Small intestine (tissue), 7 donors: ENCODE measurements around the gene KIRREL3. TPM values are rescaled to one million over a fixed set of nuclear protein-coding genes. Genes with fewer than 3 reads are reported as not detected.
"Not testable (repeated sequence)": the region's sequence is repeated elsewhere in the genome, so short reads cannot be mapped to it uniquely, and the experiment has no call there.

Experiments used
- DNase-seq, 2 donors: peaks; one replicate each; pipeline versions ENCODE4 v3.0.0 to v3.0.0-alpha.2; 2013
- FAIRE-seq: peaks from 2 replicates; lab custom pipeline; 2012; peaks lifted over from hg19 to GRCh38; lab: Jason Lieb, UNC
- H3K27ac ChIP-seq, 3 donors: one replicate each; pipeline ENCODE4 v1.5.1; 2013; ENCODE audit warnings: low read length in 2 of 3, mild to moderate bottlenecking in 2 of 3, control low read depth in 1 of 3, inconsistent platforms in 1 of 3, low read depth in 1 of 3, moderate library complexity in 1 of 3
- H3K27me3 ChIP-seq, 3 donors: one replicate each; pipeline ENCODE4 v1.6.1; 2013; ENCODE audit warnings: low read length in 3 of 3, inconsistent platforms in 1 of 3; ENCODE audit not compliant: control insufficient read depth in 3 of 3, insufficient read depth in 3 of 3
- H3K36me3 ChIP-seq, 3 donors: one replicate each; pipeline ENCODE4 v1.6.1; 2013; ENCODE audit warnings: low read length in 3 of 3, inconsistent platforms in 1 of 3, low read depth in 1 of 3, mild to moderate bottlenecking in 1 of 3, moderate library complexity in 1 of 3; ENCODE audit not compliant: control insufficient read depth in 3 of 3, insufficient read depth in 2 of 3
- H3K4me1 ChIP-seq, 3 donors: one replicate each; pipeline ENCODE4 v1.6.1; 2013; ENCODE audit warnings: low read length in 2 of 3, inconsistent platforms in 1 of 3, low read depth in 1 of 3, mild to moderate bottlenecking in 1 of 3, moderate library complexity in 1 of 3; ENCODE audit not compliant: control insufficient read depth in 3 of 3, insufficient read depth in 2 of 3
- H3K4me3 ChIP-seq, 3 donors: one replicate each; pipeline ENCODE4 v1.5.1; 2013; ENCODE audit warnings: low read length in 3 of 3, control low read depth in 1 of 3, inconsistent platforms in 1 of 3, low read depth in 1 of 3, mild to moderate bottlenecking in 1 of 3, moderate library complexity in 1 of 3
- H3K9me3 ChIP-seq, 2 donors: one replicate each; pipeline ENCODE4 v1.6.1; 2013; ENCODE audit warnings: low read depth in 1 of 2, low read length in 1 of 2; ENCODE audit not compliant: control insufficient read depth in 2 of 2, insufficient read depth in 1 of 2
- WGBS, 3 donors: extraction: QIAGEN DNeasy Blood & Tissue Kit; methylation state at CpG; one replicate each; pipeline ENCODE4 v1.1.7; 2013; 5-methylcytosine and 5-hydroxymethylcytosine counted together
- polyA plus RNA-seq, 4 donors: library from polyadenylated mRNA; stranded (reverse) in 3 of 4; unstranded in 1 of 4; fragments of 200-250 nt in 3 of 4; fragments of 120-200 nt in 1 of 4; gene quantifications; one replicate each; pipeline versions ENCODE4 v1.2.1 to v1.2.3, GENCODE V29; 2013
- donor health status: healthy with polysubstance abuse.
- donor health status: control.
- donor health status: control.
- donor health status: Bipolar disorder and iron deficiency.
- donor health status: healthy.

Gene KIRREL3
- polyA plus RNA-seq, 4 donors, result 0.18 to 0.61 TPM; not detected in 2

- WGBS, 3 donors, result 3 to 59% (median 33%) methylated on average over 1 of the region's 1 CpG
- Histone ChIP-seq H3K9me3 (no peaks in the 10 kb centered on the region), H3K4me3 (no peak overlapping the region), H3K27me3 (peaks cover 0 to 11% (median 0%) of the 10 kb centered on the region in 3 donors), H3K4me1 (no peaks in the 10 kb centered on the region), H3K27ac (no peak overlapping the region), H3K36me3 (no peaks in the 10 kb centered on the region)
- no peak for FAIRE-seq
- no peak for DNase-seq
Observed at GRCh38 chr11:126963115-126963514, 37.5 kb downstream of the KIRREL3 start.

- WGBS, 3 donors, result 82 to 84% (median 83%) methylated on average over 4 of the region's 4 CpGs
- no peaks in the 10 kb centered on the region for H3K9me3 ChIP-seq
- FAIRE-seq, result no peak
Observed at GRCh38 chr11:126959700-126960099, 40.9 kb downstream of the KIRREL3 start.

GRCh38 chr11:126956635-126957034, 43.9 kb downstream of the KIRREL3 start:
- FAIRE-seq, result no peak
- WGBS, 3 donors, result 77 to 82% (median 79%) methylated on average over 10 of the region's 10 CpGs
- no peaks in the 10 kb centered on the region for H3K36me3 ChIP-seq
- H3K27me3 ChIP-seq, result no peaks in the 10 kb centered on the region
- H3K4me1 ChIP-seq, result no peaks in the 10 kb centered on the region
- no peak overlapping the region for H3K27ac ChIP-seq
- H3K4me3 ChIP-seq, result no peak overlapping the region
- H3K9me3 ChIP-seq, result no peaks in the 10 kb centered on the region
- DNase-seq, result no peak

More at GRCh38 chr11:126959700-126960099, 40.9 kb downstream of the KIRREL3 start:
- H3K27ac ChIP-seq, result no peak overlapping the region
- DNase-seq, result no peak
- H3K4me1 ChIP-seq, result no peaks in the 10 kb centered on the region
- H3K27me3 ChIP-seq, result no peaks in the 10 kb centered on the region
- no peak overlapping the region for H3K4me3 ChIP-seq
- H3K36me3 ChIP-seq, result no peaks in the 10 kb centered on the region

GRCh38 chr11:126952533-126952932, 48.0 kb downstream of the KIRREL3 start:
- not testable (repeated sequence) for H3K36me3 ChIP-seq, H3K27me3 ChIP-seq, H3K27ac ChIP-seq, H3K9me3 ChIP-seq, DNase-seq, H3K4me1 ChIP-seq, H3K4me3 ChIP-seq, FAIRE-seq
- WGBS, 3 donors, result 83 to 90% (median 86%) methylated on average over 2 of the region's 2 CpGs

GRCh38 chr11:126951465-126951864, 49.1 kb downstream of the KIRREL3 start:
- DNase-seq (no peak), FAIRE-seq (no peak)
- Histone ChIP-seq H3K27me3 (peaks cover 0 to 2% (median 0%) of the 10 kb centered on the region in 3 donors), H3K4me1 (no peaks in the 10 kb centered on the region), H3K36me3 (no peaks in the 10 kb centered on the region), H3K27ac (no peak overlapping the region), H3K4me3 (no peak overlapping the region), H3K9me3 (no peaks in the 10 kb centered on the region)
- WGBS, 3 donors, result 55 to 80% (median 60%) methylated on average over 3 of the region's 3 CpGs

- Histone ChIP-seq H3K9me3 (no peaks in the 10 kb centered on the region), H3K27me3 (peaks cover 0 to 2% (median 0%) of the 10 kb centered on the region in 3 donors), H3K36me3 (no peaks in the 10 kb centered on the region), H3K27ac (no peak overlapping the region), H3K4me3 (no peak overlapping the region), H3K4me1 (no peaks in the 10 kb centered on the region)
- FAIRE-seq, result no peak
- WGBS, 3 donors, result 69 to 80% (median 70%) methylated on average over 6 of the region's 6 CpGs
- no peak for DNase-seq
Observed at GRCh38 chr11:126949066-126949891, 51.3 kb downstream of the KIRREL3 start.

GRCh38 chr11:126948563-126948962, 52.0 kb downstream of the KIRREL3 start:
- DNase-seq (no peak), FAIRE-seq (no peak)
- no peak overlapping the region for H3K27ac ChIP-seq
- WGBS, 3 donors, result 24 to 46% (median 40%) methylated on average over 1 of the region's 1 CpG
- H3K27me3 ChIP-seq, result peaks cover 0 to 2% (median 0%) of the 10 kb centered on the region in 3 donors
- no peak overlapping the region for H3K4me3 ChIP-seq
- no peaks in the 10 kb centered on the region for H3K36me3 ChIP-seq
- no peaks in the 10 kb centered on the region for H3K9me3 ChIP-seq
- H3K4me1 ChIP-seq, result no peaks in the 10 kb centered on the region

GRCh38 chr11:126945319-126945718, 55.3 kb downstream of the KIRREL3 start:
- no peak overlapping the region for H3K4me3 ChIP-seq
- no peaks in the 10 kb centered on the region for H3K4me1 ChIP-seq
- H3K36me3 ChIP-seq, result no peaks in the 10 kb centered on the region
- peaks cover 0 to 2% (median 0%) of the 10 kb centered on the region in 3 donors for H3K27me3 ChIP-seq
- H3K27ac ChIP-seq, result no peak overlapping the region
- no peak for DNase-seq
- no peaks in the 10 kb centered on the region for H3K9me3 ChIP-seq
- no peak for FAIRE-seq
- WGBS, 3 donors, result 72 to 85% (median 74%) methylated on average over 3 of the region's 3 CpGs
